GM12873 (cell line): ENCODE results near the gene HEPACAM.

Source experiments
- TF ChIP-seq, protein P1 (sequence below): IDR thresholded peaks from 2 replicates; pipeline ENCODE4 v1.5.1; 2012; ENCODE audit warnings: low read depth, mild to moderate bottlenecking, moderate library complexity, low read length, control low read depth; ENCODE audit not compliant: insufficient read depth; ENCODE audit errors: missing control alignments

The HEPACAM gene

DNA sequence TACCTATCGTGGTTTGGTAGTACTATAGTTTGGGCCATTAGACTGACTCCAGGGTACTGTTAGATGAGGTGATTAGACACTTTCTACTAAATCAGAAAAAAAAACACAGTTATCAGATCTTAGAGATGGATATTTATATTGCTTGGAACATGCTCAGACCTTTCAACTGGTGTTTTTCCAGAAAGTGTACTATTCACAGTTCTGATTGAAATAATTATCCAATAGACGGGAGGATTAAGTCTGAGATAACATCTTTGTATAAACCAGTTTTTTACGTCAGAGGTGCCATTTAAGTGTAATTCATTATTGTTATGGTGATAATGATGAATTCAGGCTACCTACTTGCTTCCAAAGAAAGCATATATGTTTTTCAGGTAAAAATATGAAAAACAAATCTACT lies 40.7 kb upstream of the HEPACAM start:
- TF ChIP-seq, protein P1, sequence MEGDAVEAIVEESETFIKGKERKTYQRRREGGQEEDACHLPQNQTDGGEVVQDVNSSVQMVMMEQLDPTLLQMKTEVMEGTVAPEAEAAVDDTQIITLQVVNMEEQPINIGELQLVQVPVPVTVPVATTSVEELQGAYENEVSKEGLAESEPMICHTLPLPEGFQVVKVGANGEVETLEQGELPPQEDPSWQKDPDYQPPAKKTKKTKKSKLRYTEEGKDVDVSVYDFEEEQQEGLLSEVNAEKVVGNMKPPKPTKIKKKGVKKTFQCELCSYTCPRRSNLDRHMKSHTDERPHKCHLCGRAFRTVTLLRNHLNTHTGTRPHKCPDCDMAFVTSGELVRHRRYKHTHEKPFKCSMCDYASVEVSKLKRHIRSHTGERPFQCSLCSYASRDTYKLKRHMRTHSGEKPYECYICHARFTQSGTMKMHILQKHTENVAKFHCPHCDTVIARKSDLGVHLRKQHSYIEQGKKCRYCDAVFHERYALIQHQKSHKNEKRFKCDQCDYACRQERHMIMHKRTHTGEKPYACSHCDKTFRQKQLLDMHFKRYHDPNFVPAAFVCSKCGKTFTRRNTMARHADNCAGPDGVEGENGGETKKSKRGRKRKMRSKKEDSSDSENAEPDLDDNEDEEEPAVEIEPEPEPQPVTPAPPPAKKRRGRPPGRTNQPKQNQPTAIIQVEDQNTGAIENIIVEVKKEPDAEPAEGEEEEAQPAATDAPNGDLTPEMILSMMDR, result no peak

DNA sequence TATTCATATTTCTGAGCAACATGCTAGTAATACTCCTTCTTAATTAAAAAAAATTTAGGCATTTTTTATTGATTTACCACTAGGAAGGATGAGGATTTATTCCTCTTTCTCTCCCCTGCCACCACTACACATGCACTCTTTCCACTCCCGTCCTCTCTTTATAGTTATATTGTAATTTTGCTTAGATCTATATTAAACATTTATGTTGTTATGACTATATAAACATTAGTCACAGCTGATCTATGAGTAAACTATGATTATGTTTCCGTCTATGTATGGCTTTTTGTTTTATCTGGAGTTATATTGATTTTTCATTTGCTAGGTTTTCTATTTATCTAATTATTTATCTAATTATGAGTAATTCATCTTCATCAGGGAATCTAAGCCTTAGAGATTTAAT lies 36.0 kb upstream of the HEPACAM start:
- TF ChIP-seq, protein P1, result no peak

DNA sequence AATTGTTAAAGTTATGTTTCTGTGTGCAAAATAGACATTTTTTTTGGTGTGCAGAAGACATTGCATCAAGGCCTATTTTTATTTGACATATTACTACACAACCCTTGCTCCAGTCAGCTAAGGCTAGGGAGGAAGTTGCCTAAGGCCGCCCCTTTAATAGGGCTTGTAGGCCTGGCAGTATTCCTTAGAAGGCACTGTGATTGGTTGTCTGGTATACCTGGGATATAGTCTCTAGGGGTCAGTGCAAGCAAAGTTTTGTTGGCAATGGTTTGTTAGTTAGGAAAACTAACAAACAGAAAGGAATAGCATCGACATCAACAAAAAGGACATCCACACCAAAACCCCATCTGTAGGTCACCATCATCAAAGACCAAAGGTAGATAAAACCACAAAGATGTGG lies 35.1 kb upstream of the HEPACAM start:
- TF ChIP-seq, protein P1, result peak; percentile 5

DNA sequence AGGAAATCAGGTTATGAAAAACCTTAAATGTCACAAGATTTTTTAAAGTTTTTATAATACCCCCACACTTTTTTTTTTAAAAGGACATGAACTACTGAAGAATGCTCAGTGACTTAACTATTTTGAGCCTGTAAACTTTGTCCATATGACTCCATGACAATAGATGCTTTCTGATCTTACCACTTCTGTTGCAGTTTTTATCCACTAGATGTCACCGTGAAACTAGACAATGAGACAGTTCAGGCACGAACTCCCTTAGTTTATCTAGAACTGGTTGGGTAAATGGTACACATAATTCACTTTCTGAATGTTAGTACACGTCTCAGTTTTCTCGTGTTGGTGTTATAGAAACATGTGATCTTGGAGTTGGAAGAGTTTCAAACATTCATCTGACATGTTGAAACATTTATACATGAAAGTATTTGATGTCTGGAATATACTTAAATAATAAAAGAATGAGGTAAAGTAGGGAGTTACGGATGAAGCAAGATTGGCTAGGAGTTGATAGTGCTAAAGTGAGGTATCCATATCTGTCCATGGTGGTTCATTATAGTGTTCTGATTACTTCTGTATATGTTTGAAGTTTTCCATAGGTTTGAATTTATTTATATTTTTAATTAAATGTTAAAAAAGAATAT lies 26.2 kb upstream of the HEPACAM start:
- TF ChIP-seq, protein P1, result peak; percentile 65

DNA sequence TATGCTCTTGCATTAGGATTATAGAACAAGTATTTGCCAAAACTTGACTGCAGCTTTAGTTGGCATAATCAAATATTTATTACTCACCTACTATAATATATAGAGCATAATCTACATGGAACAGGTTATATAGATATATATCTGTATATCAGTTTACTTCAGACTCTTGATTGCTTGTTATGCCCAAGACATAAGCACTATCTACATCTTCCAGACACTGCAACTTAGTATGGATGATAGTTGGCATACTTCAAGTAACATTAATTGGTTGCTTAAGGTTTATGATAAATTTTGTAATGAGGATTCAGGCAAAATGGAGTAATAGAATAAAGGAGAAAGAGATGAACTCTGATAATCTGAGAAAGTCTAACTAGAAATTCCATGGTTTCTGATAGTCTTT lies 19.2 kb upstream of the HEPACAM start:
- TF ChIP-seq, protein P1, result no peak

DNA sequence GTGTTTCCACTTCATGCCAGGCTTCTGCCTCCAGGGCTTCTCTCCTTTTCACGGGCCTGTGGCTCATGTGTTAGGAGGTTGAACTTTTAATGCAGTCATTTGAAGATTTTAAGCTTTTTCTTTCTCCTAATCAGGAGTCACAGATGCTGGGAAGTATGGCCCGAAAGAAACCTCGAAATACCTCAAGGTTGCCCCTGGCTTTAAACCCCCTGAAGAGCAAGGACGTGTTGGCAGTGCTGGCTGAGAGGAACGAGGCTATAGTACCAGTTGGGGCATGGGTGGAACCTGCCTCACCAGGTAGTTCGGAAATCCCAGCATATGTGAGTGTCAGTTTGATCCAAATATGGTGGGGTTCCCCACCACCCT lies 18.7 kb upstream of the HEPACAM start:
- TF ChIP-seq, protein P1, result no peak

DNA sequence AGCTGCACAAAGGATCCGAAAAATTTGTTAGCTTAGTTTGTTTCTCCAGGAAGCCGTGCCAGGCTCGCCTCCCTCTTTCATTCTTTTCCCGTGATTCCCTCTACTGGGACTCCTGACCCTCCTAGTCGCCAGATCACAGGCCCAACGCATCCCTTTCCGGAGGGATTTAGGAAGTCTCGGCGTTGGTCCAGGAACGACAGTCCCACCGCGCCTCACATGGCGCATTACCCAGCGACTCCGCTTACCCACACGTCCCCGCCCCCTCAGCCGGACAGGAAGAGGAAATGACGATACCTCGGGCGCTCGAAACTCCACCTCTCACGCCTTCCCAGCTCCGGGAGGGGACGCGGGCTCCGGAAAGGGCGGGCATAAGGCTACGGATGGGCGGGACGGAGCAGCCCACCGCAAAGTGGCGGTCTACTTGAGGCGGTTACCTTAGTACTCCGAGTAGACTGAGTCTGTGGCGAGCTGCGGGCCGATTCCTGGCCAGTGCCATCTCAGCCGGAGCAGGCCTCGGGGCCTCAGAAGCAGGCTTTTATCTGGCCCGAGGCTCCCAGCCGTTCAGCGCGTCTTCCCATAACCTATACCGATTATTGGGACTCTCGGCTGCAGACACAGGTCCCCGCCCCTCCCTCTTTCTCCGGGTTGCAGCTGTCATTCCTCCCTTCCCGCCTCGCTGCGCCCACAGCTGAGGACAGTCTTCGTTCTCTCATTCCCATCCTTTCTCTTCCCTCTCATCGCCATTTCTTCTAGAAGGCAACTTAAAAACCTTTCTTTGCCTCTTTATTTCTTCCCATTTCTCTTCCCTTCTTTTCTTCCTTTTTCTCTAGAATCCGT lies 18.1 kb upstream of the HEPACAM start, which contains the start of gene CCDC15:
Gene CCDC15, plus strand, starts transcription at position 450 of the 837 bp plus-strand sequence. CDS start 531 bp downstream, outside the sequence.
- TF ChIP-seq, protein P1, result no peak
